HG02588 (cell line): ENCODE measurements around the gene KRT4.
"Not testable (repeated sequence)": the region's sequence is repeated elsewhere in the genome, so short reads cannot be mapped to it uniquely, and the experiment has no call there.

Experiments
- ATAC-seq: cut with Tn5 transposase; IDR thresholded peaks from one replicate; pipeline ENCODE4 v1.9.1; 2021; ENCODE audit warnings: mild to moderate bottlenecking, moderate library complexity; ENCODE audit not compliant: unreplicated experiment

Gene KRT4

DNA sequence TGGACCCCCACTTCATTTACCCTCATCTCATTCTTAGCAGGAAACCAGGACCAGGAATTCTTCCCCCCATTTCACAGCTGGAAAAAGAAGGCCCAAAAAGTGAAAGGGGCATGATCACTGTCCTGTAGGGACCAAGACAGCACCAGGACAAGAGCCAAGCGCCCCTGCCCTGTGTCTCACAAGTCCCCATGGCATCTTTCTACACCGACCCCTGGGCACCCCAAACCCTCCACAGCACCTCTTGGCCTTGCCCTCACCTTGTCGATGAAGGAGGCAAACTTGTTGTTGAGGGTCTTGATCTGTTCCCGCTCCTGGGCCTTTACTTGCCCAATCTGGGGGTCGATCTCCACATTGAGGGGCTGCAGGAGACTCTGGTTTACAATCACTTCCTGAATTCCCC lies 37.5 kb downstream of the KRT4 start:
- ATAC-seq = no peak

DNA sequence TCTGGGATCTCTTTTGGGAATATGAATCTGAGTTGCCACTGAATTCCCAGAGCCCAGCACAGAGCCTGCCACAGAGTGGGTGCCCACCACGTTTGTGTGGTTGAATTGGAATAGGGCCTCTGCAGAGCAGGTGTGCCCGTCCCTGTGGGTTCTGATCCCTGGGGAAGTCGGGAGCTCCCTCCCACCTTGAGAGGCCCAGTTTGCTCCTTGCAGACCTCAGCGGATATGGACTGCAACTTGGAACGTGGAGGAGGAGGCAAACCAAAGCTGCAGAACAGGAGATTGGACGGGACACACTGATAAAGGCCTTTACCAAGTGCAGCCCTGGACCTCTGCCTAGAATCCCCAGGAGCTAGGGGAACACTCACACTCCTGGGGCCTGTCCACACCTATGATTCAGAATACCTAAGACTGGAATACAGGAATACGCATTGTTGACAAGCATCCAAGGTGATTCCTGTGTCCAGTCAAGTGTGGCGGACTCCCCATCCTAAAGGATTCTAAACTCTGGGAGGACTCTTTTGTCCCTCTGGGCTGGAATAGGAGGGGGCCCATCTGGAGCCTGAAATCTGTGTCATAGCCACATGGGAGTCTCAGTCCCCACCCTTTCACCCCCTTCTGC lies 39.2 kb downstream of the KRT4 start:
- no peak for ATAC-seq

DNA sequence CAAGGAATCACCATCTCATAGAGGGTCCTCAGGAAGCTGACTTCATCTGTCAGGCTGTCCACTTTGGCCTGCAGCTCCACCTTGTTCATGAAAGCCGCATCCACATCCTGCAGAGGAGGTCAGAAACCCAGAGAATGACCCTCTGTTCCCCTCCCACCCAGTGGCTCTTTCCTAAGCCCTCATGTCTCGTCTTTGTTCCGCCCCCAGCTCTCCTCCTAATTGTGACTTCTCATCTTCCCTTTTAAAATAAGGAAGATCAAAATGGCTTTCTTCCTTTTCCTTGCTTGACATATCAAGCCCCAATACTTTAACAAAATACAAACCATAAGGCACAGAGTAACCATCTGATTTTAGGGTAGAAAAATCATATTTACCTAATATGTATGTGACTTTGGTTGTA lies 41.1 kb downstream of the KRT4 start:
- ATAC-seq = no peak

DNA sequence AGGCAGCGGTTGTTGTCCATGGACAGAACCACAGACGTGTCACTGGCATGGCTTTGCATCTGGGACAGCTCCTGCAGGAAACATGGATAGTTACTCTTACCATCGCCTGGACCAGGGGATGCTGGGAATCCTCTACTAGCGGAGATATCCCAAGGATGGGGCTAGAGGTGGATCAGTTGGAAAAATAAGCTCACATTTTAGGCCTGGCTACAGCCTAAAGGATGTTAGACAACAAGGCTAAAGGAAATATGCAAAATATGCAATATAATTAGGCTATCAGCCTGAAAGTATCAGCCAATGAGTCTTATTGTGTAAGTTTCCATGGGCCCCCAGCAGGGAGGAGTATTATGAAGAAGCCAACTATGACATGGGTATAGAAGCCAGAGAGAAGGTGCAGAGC lies 41.7 kb downstream of the KRT4 start:
- no peak for ATAC-seq

DNA sequence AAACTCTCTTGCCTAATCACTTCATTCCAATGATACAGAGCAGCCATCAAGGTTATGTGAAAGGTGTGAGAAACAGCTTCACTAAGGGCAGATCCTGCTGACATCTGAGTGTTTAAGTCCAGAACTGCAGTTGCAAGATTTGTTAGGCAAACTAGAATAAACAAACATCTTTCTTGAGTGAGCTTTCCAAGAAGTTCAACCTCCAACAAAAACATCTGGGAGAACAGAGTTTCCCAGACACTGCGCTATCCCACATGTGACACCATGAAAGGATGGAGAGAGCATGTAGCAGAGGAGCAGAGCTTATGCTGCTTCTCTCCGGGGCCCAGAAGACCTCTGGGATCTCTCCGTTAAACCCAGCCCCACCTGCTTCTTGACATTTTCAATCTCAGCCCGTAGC lies 42.4 kb downstream of the KRT4 start:
- no peak for ATAC-seq

DNA sequence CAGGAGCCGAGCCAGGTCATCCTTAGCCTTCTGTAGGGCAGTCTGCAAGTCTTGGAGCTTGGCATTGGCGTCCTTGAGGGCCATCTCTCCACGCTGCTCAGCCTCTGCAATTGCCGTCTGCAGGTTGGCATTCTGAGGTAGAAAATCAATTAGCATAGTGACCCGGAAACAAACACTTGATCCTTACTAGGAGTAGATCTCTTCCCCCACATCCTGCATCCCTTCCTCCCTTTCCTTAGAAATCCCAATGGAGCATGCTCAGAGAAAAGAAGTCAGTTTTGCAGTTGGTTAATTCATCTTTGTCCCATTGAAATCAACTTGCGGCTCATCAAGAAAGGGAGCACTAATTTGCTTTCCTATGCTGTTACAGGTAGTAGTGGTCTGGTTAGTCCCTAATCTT lies 42.8 kb downstream of the KRT4 start:
- ATAC-seq = no peak

DNA sequence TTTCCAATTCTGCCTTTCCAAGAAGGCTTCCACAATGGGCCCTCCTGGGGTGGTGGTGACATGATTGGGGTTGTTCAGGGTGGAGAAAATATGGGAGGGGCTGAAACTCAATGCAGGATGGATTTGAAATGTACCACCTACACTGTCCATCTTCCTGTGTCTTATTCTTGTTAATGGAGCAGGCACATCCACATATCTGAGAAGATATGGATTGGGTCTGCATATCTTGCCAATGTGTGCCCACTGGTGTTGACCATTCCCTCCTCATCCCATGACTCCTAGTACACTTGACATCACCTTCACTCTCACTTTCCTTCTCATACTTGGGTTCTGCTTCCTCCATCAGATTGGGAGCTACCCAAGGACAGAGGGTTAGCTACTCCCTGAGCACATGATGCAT lies 44.0 kb downstream of the KRT4 start:
- ATAC-seq = no peak

DNA sequence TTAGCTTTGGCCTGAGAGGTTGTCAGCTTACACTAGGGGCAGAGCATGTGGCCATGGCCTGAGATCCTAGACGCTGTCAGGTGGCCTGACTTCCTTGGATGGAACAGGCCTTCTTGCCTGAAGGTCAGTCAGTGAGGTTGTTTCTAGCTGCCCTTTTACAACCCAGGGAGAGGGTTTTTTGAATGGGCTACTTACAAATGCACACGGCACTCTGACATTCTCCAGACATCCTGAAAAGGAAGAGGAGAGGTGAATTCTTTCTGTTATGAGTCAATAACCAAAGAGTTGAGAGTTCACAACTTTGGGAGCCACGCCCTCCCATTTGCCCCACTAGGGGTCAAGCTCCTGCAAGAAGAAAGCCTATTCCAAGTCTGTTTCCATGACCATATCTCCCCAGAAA lies 44.6 kb downstream of the KRT4 start:
- ATAC-seq = no peak

DNA sequence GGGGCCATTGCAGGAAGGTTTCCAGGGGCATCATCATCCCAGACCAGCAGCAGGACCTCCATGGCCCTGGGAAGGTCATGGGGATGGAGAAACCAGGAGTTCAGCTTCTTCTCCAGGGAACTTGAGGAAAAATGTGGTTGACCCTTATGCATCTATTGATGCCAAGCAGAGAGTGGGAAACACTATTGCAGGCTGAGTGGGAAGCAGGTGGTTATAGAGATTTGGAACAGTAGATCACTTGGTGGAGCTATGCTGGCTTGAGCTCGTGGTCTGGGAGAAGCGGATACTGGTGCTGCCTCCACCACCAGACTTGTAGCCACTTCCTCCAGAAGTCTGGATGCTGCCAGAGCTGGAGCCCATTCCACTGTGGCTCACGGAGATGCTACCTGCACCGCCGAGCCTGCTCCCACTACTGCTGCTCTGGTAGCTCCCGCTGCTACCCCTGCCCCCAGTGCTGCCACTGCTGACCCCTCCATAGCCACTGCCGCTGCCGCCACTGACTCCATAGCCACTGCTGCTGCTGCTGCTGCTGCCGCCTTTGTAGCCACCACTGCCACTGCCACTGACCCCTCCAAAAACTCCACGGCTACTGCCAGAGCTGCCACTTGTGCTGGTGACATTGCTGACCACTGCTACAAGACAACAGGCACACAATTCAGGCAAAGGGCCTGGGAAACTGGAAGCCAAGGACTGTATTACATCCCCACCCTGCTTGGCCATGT lies 45.3 kb downstream of the KRT4 start:
- no peak for ATAC-seq

DNA sequence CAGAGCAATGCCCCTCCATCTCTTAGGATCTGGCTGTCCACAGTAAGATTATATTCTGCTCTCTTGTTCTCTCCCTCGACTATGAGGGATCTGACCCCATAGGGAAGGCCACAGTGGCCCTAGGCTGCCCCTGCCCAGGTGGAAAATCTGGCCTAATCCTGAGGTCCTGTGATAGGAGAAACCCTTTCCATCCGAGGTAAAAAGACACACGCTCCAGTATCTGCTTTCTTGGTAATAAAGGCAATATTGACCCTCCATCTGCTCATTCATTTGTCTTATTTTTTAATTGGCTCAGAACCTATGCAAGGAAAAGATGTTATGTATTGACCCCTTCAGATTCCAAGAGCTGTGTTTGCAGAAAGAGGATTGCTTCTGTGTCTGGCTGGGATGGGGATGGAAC lies 46.5 kb downstream of the KRT4 start:
- no peak for ATAC-seq

DNA sequence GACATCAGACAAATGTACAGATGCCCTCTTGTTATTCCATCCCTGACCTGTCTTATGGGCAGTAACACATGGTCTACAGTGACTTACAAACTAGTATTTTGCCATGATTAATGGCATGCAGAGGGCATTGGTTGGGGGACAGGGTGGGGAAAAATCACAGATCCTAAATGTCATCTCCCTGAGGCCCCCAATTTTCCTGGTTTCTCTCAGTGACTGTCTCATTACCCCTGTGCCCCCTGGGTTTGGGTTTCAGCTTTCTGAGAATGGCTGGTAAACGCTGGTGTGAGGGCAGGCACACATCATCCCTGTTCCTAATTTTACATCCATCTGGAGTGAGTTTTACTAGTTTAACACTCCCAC lies 46.9 kb downstream of the KRT4 start:
- ATAC-seq = no peak

DNA sequence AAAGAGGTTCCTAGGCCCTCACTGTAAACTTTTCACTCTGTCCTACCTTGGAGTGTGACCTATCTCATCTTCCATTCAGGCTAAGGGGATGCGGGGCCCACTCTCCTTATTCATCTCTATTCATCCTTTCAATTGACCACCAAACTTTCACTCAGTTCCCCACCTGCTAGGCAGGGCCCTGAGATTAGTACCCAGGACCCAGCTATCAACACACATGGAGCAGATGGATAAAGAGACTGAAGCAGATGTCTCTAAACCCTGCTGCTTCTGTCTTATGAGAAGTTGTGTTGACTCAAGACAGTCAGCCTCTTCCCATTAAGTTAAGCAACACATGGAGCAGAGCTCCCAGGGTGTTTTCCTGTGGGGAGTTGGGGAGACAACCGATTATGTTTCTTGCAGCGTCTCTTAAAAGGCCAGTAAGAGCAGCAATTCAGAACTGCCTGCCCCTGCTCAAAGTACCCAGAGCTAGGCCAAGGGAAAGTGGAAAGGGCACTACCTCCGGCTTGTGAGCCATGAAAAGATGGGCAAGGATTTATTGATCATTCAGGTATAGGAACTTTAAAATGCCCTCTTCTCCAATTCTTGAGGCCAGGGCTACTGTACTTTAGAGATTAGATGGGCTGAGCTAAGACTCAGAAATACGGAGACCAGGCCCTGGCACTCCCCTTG lies 47.4 kb downstream of the KRT4 start:
- ATAC-seq = no peak

DNA sequence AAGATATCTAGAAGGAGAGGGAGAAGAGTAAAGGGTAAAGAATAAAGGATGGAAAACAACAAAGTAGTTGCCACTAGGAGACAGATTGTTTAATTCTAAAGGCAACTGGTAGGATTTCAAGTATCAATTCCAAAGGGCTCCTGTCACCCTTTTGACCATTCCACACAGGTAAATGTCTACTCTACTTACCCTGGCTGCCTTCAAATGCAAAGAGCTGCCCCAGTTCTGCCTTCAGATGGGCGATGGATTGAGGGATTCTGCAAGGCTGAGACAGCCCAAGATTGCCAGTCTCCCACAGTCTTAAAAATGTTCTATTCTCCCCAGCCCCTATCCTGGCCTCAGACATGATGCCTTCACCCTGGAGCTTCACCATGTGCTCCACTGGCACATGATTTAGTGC lies 48.2 kb downstream of the KRT4 start:
- no peak for ATAC-seq

DNA sequence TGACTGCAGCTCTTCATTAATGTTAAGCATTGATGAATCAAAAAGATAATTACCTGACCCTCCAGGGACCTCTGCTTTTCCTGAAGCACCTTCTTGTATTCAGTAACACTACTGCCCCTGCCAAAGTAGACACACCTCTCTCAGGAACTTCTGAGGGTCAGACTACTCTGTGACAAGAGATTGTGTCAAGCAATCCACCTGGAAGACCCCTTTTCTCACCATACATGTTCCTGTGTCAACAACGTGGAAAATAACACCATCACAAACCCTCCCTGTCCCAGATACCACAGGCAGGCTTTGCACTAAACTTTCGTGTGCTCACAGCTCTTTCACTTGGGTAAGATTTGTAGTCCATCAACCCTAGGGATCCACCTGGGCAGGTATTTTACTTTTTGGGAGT lies 49.9 kb downstream of the KRT4 start:
- ATAC-seq = no peak

DNA sequence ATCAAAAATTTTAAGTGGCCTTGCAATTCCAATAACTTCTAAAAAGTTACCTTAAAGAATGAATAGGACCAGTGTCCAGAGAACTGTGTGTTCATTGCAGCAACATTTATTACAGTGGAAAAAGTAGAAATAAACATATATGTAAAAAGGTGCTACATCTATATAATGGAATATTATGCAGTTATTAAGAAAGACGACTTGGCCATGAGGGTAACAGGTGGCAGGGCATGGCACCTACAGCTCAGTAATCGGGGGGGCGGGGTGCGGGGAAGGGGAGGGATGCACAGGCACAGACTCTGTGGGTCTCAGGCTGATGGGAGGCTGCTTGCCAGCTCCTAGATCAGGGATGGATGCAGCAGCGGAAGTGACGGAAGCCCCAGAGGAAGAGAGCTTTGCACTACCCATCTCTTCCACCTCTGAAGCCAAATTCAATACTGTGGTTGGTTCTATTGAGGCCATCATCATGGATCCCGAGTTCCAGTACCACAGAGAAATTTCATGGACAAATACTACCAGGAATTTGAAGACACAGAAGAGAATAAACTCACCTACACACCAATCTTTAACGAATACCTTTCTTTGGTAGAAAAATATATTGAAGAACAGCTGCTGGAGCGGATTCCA lies 50.8 kb downstream of the KRT4 start:
- ATAC-seq = no peak

DNA sequence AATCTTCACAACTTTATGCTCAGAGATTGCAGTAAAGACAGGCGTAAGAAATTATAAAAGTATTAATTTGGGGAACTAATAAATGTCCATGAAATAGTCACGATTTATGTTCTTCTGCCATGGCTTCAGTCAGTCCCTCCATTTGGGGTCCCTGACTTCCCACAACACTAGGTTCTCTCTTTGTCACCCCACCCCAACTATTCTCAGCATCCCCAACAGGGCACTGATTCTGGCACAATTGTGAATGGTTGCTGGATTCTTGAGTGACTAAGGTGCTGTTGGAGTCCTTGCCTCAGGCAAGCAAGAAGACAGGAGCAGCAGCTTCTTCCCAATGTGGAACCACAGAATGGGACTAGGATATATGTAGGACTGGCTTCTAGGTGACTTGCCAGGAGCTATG lies 52.1 kb downstream of the KRT4 start:
- no peak for ATAC-seq

DNA sequence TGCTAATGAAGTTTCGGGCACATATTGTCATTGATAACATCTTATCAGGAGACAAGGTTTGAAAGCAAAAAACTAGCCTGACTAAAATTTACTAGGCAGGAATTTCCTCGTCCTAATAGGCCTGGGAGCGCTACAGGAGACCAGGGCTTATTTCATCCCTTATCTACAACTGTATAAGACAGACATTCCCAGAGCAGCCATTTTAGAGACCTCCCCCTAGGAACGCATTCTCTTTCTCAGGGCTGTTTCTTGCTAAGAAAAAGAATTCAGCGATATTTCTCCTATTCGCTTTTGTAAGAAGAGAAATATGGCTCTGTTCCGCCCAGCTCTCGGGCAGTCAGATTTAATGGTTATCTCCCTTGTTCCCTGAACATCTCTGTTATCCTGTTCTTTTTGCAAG lies 52.7 kb downstream of the KRT4 start:
- not testable (repeated sequence) for ATAC-seq

DNA sequence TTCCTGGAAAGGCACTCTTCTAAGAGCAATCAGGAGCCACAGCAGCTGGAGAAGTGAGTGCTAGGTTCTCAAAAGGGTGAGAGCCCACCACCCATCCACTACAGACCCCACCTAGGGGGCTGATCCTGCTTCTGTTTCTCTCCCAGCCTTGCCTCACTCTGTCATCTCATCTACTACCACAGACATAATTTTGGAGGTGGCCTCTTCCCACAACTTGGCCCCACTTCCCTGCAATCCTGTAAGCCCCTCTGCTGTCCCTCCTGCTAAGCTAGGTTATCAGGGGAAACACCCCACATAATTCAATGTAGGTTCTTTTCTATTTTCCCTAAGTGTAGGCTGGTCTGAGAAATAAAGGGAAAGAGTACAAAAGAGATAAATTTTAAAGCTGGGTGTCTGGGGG lies 53.3 kb downstream of the KRT4 start:
- no peak for ATAC-seq

DNA sequence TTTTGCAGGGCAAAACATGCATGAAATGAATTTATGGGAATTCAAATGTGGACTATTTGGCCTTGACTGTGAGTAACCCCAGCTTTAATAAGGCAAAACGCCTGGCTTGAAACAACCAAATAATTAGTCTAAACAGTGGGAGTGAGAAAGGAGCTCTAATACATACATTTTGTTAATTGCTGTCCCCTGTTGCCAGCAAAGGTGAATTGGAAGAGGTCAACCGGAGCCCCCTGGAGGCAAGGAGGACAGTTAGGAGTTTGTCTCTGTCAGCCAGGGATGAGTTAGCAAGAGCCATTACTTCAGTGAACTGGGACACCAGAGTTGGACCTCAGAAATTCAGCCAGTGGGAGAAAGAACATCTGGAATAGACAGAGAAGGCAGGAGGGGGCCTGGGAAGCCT lies 54.2 kb downstream of the KRT4 start:
- ATAC-seq = no peak

DNA sequence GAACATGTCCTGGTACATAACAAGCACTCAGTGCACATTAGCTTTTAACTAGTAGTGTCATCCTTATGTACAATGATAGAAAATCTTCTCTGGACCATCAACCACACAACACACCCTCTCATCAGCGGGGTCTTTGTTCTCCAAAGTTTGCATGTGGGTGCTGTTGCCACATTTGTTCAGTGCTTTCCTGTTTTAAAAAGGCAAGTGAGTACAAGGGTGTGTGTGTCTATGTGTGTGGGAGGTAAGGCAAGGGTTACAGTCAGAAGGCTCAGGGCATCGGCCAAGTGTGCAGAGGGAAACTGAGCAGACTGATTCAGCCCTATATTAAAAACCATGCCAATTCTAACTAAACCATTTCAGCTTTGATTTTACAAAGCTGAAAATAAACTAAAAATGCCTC lies 54.7 kb downstream of the KRT4 start:
- ATAC-seq = no peak

DNA sequence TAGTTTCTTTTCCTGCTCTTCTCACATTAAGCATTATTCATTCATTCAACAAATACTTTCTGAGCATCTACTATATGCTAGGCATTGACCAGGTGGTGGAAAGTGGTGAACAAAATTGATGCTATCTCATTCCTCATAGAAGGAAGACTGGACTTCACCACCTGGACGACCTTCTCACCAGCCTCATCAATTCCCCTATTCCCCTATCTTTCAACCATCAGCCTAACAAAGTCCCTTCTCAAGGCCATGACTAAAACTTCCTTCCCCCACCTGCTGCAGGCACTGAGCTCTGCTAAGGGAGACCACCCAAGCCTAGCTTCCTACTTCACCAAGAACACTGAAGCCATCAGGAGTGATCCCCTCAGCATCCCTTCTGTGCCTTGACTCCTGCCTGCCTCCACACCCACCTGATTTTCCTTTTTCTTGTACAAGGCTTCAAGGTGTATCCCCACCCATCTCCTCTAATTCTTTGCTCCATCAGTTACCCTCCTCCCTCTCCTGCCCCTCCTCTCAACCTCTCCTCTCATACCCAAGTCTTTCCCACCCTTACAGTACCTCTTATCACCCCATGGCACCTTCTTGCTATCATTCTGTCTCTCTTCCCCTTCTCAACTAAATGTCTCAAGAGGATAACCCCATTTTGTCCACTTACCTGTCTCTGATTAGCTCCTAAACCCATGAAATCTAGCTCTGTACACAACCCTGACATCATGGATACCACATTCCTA lies 56.3 kb downstream of the KRT4 start:
- ATAC-seq = no peak
